Measurements from ENCODE around the gene ACYP2.
"Not testable (repeated sequence)": the region's sequence is repeated elsewhere in the genome, so short reads cannot be mapped to it uniquely, and the experiment has no call there.

Gene ACYP2

DNA sequence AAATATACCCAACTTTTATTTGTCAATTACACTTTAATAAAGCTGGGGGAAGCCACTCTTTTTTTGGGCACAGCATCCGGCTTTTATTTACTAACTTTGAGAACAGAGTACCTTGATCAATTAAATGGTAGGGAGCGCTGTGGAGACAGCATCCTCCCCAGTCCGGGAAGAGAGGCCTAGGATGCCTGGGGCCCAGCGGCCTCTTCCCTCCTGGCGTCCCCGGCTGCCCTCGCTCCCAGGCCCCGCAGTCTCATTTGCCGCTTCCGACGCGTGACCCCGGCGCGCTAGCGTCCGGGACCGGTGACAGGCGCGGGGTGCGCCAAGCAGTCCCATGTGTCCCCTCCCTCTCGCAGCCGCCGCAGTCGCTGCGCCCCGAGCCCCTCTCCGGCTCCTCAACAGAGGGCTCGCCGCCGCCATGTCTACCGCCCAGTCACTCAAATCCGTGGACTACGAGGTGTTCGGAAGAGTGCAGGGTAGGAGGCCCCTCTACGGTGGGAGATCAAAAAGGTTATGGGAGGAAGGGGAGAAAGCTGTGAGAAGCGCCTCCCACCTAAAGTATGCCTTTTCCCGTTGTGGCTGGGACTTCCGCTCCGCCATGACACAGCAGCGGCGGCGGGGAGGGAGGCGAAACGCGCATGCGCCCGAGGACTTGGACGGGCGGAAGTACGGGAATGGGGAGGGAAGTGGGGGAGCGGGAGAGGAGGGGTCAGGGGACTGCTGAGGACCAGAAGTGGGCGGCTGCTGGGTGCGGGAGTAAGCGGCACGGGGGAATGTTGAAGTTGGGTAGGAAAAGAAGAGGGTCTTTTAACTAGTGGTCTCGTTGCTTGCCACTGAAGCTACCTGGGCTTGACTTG lies at the start of gene ACYP2:
ACYP2 (plus strand) TSS at position 332 of the 854 bp plus-strand sequence.
- peak; percentile 79 for DNase-seq (ENCODE audit: low read depth)

DNA sequence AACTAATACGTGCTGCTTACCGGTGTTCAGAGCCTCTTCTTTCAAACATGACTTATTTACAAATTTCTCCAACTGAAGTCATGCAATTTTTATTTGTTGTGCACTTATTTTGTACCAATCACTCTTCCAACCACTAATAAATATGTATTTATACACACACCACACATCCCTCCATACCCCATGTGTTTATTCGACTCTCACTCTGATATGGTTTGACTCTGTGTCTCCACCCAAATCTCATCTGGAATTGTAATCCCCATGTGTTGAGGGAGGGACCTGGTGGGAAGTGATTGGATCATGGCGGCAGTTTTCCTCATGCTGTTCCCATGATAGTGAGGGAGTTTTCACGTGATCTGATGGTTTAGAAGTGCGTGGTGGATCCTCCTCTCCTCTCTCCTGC lies 49.5 kb upstream of the ACYP2 start:
- no peak for DNase-seq (ENCODE audit: low read depth)

DNA sequence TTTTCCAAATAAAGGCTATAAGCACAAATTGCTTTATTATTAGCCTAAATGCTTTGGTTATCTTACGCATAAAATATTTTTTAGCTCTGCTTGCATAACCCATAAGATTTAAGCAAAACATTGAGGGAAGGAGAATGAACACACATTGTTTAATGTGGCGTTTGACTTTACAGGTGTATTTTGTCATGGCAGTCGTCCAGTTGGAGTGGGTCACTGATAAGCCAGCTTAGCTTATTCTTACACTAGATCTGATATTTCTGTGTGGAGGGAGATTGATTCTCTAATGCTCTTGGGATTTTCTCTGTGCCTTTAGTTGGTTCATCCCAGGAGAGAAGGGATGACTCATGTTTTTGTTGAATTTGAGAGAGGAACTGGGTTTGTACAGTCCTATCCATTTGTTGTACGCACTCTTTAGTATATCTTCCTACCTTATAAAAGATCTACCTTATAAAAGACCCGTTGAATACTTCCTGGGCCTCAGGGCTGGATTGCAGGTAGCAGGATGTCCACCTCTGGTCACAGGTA lies 47.5 kb upstream of the ACYP2 start:
- DNase-seq (ENCODE audit: low read depth): no peak

DNA sequence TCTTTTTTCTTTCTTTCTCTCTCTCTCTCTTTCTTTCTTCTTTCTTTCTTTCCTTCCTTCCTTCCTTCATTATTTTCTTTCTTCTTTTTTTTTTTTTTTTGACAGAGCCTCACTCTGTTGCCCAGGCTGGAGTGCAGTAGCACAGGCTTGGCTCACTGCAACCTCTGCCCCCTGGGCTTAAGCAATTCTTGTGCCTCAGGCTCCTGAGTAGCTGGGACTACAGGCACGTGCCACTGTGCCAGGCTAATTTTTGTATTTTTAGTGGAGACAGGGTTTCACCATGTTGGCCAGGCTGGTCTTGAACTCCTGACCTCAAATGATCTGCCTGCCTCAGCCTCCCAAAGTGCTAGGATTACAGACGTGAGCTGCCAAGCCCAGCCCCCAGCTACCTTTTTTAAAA lies 42.9 kb upstream of the ACYP2 start:
- DNase-seq (ENCODE audit: low read depth): not testable (repeated sequence)

DNA sequence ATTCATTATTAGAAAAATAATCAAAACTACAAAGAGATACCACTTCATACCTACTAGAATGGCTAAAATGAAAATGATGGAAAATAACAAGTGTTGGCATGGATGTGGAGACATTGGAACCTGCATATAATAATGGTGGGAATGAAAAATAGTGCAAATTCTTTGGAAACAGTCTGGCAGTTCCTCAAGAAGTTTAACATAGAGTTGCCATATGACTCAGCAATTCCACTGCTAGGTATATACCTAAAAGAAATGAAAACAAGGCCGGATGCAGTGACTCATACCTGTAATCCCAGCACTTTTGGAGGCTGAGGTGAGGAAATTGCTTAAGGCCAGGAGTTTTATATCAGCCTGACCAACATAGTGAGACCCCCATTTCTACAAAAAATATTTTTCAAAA lies 41.6 kb upstream of the ACYP2 start:
- no peak for DNase-seq (ENCODE audit: low read depth)

DNA sequence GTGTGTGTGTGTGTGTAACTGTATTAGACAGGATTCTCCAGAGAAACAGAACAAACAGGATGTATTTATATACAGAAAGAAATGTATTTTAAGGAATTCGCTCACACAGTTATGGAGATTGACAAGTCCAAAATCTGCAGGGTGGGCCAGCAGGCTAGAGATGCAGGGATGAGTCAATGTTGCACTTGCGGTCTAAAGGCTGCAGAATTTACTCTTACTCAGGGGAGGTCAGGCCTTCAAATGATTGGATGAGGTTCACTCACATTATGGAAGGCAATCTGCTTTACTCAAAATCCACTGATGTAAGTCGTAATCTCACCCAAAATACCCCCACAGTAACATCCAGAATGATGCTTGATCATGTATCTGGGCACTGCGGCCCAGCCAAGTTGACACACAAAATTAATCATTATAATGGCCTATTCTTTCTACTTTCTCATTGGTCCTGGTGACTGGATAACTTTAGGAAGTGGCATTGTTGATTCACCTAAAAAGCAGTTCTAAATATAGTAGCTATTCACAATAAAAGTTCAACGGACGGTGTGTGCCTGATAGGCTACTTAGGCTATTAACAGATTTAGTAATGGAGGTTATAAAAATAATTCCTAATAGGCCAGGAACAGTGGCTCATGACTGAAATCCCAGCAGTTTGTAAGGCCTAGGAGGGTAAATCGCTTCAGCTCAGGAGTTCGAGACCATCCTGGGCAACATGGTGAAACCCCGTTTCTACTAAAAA lies 40.6 kb upstream of the ACYP2 start:
- DNase-seq (ENCODE audit: low read depth): no peak

DNA sequence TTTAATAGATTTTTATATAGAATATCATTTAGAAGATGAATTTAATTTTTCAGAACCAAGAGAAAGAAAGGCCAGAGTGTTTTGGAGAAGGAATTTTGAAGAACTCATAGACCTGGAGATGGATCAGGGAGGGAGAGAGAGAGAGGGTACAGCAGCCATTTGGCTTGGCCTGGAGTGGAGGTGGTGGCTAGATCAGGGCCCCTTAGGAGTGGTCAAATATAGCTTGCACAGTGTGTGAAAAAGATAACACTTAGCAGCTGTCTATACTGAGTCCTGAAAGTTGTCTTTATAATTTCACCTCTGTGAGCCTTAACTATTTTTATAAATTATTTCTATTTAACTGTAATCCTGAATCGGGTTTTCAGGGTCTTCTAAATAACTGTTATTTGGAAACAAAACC lies 38.8 kb upstream of the ACYP2 start:
- no peak for DNase-seq (ENCODE audit: low read depth)

DNA sequence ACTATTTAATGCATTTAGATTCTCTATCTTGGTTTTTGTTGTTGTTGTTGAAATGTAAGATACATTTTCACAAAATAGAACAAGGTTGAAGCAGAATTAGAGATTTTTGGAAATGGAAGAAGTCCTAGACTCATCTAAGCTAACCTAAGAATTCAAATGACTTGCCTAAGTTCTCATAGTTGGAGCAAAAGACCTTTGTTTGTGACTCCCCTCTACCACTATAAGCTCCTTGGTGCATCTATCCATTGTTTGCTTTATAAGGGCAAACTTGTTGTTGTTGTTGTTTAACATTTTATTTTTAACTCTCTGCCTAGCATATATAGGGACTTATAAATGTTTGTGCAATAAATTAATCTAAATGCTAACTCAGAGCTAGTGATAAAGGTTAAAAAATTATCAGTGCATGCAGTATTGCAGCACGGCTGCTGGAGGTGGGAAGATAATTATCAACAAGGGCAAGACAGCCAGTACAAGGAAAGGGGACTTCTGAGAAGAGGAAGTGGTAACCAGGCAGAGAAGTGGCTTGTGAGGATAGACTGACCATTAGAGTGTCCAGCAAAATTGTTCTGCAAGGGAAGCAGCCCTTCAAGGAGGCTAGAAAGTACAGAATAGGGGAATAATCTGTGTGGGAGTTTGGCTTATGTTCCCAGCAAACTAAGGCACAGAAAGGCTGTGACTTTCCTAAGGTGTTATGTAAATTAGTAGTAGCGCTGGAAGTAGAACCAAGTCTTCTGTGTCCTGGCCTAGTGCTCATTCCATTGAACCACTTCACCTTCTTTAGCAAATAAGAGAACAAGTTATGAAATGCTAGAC lies 38.1 kb upstream of the ACYP2 start:
- no peak for DNase-seq (ENCODE audit: low read depth)

DNA sequence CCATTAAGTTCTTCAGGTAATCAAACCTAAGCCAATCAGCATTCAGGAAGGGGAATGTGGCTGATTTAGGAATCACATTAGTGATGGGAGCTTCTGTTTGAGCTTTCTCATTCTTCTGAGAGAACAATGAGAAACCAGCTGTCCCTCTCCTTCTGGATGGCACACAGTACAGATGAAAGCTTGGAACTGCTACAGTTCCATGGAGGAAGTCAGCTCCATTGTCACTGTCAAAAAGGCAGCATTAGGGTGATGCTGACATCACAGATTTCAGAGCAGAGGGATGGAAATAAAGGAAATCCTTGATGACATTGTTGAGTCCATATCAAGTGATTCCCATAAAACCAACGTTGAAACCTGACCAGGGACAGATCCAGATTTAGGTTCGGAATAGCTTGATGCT lies 36.1 kb upstream of the ACYP2 start:
- DNase-seq (ENCODE audit: low read depth): no peak

DNA sequence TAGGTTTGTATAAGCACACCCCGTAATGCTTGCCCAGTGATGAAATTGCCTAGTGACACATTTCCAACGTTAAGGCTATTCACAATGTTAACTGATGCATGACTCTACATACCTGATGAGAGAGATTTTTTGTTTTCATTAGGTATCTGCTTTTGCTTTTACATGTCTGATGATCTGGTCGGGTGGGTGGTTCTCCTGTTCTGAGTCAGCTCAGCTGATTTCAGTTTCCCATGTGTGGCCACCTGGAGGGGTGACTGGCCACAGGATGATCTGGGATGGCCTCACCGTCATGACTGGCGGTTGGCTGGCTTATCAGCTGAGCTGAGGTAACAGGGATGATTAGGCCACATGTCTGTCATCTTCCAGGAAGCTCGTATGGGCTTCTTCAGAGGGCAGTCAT lies 33.8 kb upstream of the ACYP2 start:
- no peak for DNase-seq (ENCODE audit: low read depth)

DNA sequence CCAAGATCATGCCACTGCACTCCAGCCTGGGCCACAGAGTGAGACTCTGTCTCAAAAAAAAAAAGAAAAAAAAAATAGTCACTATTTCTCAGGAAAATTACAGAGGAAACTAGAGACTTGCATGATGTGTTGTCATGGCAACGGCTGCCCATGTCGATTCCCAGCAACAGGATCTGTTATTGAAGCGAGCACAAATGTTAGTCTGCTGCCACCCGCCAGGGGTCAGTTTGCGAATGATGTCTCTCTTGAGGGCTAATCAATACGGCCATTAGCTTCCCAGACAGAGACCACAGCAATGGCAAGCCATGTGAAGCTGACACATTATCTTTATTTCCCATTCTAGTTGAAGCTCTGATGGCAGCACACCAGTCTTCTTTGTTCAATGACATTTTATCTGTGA lies 32.4 kb upstream of the ACYP2 start:
- DNase-seq (ENCODE audit: low read depth): no peak

DNA sequence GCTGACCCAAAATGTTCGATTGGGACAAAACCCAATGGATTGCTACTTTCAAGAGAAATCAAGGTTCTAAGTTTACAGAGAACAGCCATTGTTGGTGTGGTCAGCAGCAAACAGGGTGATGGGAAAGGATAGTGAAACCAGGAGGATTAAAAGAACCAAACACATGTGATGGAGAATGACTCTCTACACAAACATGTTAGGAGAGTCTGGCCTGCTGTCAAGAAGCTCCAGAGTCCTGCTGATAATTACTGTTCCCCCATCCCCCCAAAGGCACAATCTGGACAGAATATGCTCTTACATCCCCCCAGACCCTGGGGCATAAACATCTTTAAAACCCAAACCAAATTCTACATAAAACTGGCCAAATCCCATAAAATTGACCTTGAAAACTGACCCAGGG lies 32.0 kb upstream of the ACYP2 start:
- no peak for DNase-seq (ENCODE audit: low read depth)

DNA sequence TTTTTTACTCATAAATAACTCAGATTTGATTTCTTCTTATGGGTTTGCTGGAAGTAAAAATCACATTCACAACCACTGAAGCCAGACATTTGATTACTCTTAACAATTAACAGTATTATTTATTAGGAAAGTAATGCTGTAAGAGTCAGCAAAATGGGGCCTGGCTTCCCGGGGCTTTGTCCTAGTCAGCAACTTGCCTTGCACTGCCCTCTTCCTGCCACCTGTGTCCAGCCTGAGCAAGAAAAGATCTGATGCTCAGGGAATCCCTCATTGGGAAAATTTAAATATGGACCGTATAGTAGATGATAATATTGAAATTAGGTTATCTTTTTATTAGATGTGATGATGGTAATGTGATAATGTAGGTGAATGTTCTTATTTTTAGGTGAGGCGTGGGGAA lies 30.8 kb upstream of the ACYP2 start:
- no peak for DNase-seq (ENCODE audit: low read depth)

DNA sequence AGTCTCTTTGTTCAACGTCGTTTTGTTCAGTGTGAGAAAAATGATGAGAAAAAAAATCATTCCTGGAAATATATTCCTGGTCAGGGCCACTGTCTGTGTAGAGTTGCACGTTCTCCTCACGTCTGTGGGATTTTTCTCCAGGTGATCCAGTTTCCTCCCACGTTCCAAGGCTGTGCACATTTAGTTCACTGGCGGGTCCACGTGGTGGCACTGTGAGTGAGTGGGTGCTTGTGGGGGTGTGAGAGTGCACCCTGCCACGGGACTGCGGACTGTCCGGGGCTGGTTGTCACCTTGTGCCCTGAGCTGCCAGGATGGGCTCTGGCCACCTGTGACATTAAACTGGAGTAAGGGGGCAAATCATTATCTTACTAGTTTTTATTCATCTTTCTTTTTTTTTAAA lies 30.3 kb upstream of the ACYP2 start:
- no peak for DNase-seq (ENCODE audit: low read depth)

DNA sequence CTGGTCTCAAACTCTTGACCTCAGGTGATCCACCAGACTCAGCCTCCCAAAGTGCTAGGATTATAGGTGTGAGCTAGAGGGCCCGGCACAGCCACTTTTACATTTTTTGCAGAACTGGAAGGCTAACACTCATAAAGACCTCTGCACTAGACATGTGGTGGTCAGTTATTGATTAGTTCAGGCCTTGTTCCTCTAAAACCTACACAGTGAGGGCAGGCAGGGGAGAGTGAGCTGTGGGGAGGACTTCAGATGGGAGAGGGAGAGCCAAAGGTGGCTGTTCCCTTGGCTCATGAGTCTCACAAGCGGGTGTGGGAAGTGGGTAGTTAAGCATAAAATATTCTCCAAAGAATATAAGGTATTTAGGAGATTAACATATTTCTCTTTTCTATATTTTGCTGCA lies 29.3 kb upstream of the ACYP2 start:
- DNase-seq (ENCODE audit: low read depth): no peak

DNA sequence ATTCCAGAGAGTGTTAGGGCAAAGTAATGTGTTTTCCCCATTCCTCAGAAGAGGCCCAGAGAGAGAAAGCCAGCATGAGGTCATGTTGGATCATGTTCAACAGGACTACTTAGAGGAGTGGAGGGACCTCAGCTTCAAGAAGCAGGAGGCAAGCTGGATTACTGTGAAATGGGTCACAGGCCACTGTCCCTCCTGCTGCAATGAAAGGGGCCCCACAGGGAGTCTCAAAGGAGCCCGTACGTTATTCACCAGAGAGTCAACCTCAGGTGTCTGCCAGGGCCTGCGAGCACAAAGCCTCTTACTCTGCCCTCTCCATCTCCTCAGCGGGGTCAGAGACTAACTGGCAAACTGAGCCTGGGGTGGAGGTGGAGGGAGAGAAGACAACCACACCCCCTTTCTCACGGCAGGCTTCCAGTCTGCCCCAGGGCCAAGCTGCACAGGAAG lies 27.2 kb upstream of the ACYP2 start:
- no peak for DNase-seq (ENCODE audit: low read depth)

DNA sequence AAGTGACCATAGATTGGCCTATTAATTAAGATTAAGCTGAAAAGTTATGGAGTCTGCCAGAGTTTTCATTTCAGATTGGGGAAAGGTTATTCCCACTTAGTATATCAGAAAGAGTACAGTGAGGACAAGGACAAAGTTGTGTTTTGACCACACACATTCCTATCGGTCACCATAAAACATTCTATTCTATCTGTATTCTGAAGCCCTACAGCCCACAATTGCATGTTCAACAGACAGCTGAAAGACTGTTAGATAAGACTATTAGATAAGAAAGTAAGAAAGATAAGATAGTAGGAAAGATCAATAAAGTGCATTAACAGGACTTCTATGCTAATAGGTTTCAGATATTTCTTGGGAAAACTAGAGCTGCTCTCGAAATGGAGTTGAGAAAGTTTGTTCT lies 26.7 kb upstream of the ACYP2 start:
- no peak for DNase-seq (ENCODE audit: low read depth)

DNA sequence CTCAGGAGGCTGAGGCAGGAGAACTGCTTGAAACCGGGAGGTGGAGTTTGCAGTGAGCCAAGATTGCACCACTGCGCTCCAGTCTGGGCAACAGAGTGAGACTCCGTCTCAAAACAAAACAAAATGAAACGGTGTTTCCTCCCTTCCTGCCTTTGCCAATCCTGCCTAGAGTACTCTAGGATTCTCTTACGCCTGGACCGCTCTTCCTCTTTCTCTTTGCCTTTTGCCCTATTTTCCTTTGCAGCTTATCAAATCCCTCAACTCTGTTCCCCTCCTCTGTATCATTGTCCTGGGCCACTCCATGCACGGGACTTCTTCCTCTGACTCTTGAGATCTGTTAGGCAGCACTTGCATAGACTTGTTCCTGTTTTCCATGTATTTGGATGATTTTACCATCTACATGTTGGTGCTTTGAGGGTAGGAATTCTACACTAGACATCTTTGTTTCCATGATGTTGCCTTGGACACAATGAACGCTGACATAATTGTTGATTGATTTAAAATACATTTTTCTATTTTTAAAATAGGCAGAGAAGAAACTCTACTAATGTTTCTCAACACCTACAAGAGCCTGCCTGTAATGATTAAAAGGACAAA lies 24.8 kb upstream of the ACYP2 start:
- DNase-seq (ENCODE audit: low read depth): no peak

DNA sequence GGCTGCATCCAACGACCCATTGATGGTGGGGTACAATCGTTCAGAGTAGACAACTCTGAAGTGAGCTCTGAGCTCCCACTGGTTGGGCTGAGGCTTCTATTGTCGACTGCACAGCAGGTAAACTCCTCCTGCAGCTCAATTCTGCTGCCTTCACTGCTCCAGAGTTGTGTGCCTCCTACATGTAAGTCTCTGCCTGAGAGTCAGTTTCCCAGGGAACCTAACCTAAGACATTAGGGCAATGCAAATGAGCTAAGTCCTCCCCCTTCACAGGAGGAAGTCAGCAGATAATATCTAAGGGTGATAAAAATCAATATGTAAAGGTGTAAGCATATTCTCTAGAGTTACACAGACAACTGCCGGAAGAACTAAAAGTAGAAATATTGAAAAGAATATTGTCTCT lies 22.5 kb upstream of the ACYP2 start:
- no peak for DNase-seq (ENCODE audit: low read depth)

DNA sequence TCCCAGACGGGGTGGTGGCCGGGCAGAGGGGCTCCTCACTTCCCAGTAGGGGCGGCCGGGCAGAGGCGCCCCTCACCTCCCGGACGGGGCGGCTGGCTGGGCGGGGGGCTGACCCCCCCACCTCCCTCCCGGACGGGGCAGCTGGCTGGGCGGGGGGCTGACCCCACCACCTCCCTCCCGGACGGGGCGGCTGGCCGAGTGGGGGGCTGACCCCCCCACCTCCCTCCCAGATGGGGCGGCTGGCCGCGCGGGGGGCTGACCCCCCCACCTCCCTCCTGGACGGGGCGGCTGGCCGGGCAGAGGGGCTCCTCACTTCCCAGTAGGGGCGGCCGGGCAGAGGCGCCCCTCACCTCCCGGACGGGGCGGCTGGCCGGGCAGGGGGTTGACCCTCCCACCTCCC lies 20.0 kb upstream of the ACYP2 start:
- DNase-seq (ENCODE audit: low read depth): not testable (repeated sequence)

DNA sequence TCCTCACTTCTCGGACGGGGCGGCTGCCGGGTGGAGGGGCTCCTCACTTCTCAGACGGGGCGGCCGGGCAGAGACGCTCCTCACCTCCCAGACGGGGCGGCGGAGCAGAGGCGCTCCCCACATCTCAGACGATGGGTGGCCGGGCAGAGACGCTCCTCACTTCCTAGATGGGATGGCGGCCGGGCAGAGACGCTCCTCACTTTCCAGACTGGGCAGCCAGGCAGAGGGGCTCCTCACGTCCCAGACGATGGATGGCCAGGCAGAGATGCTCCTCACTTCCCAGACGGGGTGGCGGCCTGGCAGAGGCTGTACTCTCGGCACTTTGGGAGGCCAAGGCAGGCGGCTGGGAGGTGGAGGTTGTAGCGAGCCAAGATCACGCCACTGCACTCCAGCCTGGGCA lies 19.3 kb upstream of the ACYP2 start:
- not testable (repeated sequence) for DNase-seq (ENCODE audit: low read depth)

DNA sequence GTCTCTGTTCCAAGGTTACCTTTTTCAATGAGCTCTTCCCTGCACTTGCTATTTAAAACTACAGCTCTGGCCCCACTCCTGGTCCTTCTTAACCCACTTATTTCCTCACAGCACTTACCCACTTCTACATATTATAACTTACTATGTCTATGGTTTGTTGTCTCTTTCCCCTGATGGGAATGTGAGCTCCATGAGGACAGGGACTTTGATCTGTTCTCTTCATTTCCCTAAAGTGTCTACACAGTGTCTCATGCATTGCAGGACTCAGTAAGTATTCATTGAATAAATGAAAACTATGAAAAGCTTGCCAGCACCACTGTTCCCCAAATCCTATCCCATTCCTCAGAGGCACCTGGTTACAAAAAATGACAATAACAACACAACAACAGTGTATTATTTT lies 18.3 kb upstream of the ACYP2 start:
- no peak for DNase-seq (ENCODE audit: low read depth)
